B cell (primary cell): ENCODE data around the gene IER5L.

Experiments used
- CTCF ChIP-seq: fragments of 200-600 bp; IDR thresholded peaks from one replicate; pipeline ENCODE4 v1.8.0; 2022; ENCODE audit warnings: antibody characterized with exemption, mild to moderate bottlenecking
- EZH2 ChIP-seq: IDR thresholded peaks from 2 replicates; pipeline ENCODE4 v1.6.1; 2012; ENCODE audit warnings: borderline replicate concordance, low read depth, mild to moderate bottlenecking, moderate library complexity, low read length; ENCODE audit not compliant: insufficient read depth, poor library complexity, severe bottlenecking

- no peak for TF ChIP-seq CTCF
- no peak for TF ChIP-seq EZH2
Measured at GRCh38 chr9:129174724-129175514, 3.1 kb downstream of the IER5L start.
